IPS-11a (cell line): ENCODE measurements around the gene MAP7.

Experiments used
- H3K4me3 ChIP-seq: one replicate; pipeline ENCODE4 v1.5.1; 2013; ENCODE audit warnings: low read depth, low read length, control low read depth

MAP7 gene

GRCh38 chr6:136532030-136532429 is 18.2 kb downstream of the MAP7 start:
- no peak overlapping the region for H3K4me3 ChIP-seq

- no peak overlapping the region for H3K4me3 ChIP-seq
These were observed 20.5 kb downstream of the MAP7 start for GRCh38 chr6:136529710-136530109.

- no peak overlapping the region for H3K4me3 ChIP-seq
These were observed 21.7 kb downstream of the MAP7 start for GRCh38 chr6:136528477-136528876.

DNA sequence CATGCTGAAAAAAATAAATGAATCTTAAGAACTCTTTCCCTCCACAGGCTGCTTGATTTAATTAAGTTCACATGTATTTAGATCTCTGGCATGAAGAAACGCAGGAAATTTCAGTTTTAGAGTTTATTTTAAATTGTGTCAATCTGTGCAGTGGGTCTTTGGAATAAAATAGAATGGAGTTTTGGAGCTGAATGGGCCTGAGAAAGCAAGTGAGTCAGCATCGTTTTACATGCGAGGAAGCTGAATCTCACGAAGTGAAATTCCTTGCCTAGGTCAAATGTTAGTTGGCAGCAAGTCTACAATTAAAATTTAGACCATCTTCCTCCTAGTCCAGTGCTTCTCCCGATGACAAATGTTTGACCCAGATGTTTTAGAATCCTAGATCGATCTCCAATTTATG is 22.4 kb downstream of the MAP7 start:
- no peak overlapping the region for H3K4me3 ChIP-seq

- no peak overlapping the region for H3K4me3 ChIP-seq
These were observed 23.3 kb downstream of the MAP7 start for GRCh38 chr6:136526937-136527336.

GRCh38 chr6:136526196-136526930 is 23.9 kb downstream of the MAP7 start:
- H3K4me3 ChIP-seq, result no peak overlapping the region

GRCh38 chr6:136525586-136526195 is 24.5 kb downstream of the MAP7 start:
- H3K4me3 ChIP-seq, result no peak overlapping the region

GRCh38 chr6:136524936-136525413 is 25.2 kb downstream of the MAP7 start:
- no peak overlapping the region for H3K4me3 ChIP-seq

DNA sequence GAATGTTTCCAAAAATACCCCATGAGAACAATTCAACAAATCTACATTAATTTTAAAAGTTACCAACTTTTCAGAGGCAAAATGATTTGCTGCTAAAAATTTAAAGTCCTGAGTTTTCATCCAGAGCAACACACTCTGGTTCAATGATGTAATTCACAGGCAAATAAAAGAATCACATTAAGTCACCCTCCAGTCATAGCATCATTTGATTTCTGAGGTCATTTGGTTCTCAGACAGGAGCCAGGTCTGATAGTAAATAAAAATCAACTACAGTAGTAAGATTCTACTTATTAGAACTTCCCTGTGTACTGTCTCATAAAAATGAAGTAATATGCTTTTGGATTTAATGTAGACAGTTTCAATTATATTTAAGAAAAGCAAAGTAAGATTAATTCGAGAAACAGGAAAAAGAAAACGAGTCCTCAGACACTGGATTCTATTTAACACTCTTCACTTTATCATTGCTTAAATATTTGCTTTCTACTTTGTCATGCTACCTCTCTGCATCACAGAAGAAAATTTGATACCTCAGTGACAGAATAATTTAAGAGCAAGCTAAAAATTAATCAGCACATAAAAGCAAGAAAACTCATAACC is 25.8 kb downstream of the MAP7 start:
- H3K4me3 ChIP-seq, result no peak overlapping the region

DNA sequence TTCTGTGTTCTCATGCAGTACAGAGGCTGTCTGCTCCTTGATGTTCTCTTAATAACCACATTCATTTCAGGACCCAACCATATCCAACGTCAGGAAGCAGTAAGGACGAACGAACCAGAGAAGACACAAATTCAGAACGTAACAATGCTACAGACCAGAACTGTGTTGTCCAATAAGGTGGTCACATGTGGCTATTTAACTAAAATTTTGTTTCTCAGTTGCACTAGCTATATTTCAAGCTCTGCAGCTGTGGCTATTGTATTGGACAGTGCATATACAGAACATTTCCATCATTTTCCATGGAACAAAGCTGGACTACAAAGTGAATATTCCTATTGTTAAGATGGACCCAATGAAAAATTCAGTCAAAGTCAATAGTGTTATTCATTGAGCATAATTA is 27.0 kb downstream of the MAP7 start:
- no peak overlapping the region for H3K4me3 ChIP-seq

GRCh38 chr6:136522636-136523035 is 27.6 kb downstream of the MAP7 start:
- no peak overlapping the region for H3K4me3 ChIP-seq

- H3K4me3 ChIP-seq, result no peak overlapping the region
These were observed 28.3 kb downstream of the MAP7 start for GRCh38 chr6:136521911-136522310.

GRCh38 chr6:136521427-136521826 is 28.8 kb downstream of the MAP7 start:
- no peak overlapping the region for H3K4me3 ChIP-seq

DNA sequence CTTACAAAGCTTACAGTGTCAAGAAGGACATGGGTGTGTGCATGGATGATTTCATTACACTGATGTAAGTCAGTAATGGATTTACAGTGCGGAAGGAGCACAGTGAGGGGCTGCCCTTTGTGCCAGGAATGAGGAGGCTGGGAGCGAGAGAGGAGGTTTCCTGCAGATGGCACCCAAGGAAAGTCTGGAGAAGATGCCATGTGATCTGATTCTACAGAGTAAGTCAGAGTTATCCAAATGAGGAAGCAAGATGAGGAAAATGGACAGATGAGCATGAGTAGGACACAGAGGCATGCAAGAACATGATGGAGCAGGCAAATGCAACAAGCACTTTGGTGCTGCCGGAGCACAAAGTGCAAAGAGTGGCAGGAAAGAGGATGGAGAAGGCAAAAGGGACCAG is 29.7 kb downstream of the MAP7 start:
- H3K4me3 ChIP-seq, result no peak overlapping the region

GRCh38 chr6:136517582-136517981 is 32.6 kb downstream of the MAP7 start:
- no peak overlapping the region for H3K4me3 ChIP-seq

- no peak overlapping the region for H3K4me3 ChIP-seq
These were observed 33.2 kb downstream of the MAP7 start for GRCh38 chr6:136517002-136517401.

- H3K4me3 ChIP-seq, result no peak overlapping the region
These were observed 35.6 kb downstream of the MAP7 start for GRCh38 chr6:136514591-136514990.

DNA sequence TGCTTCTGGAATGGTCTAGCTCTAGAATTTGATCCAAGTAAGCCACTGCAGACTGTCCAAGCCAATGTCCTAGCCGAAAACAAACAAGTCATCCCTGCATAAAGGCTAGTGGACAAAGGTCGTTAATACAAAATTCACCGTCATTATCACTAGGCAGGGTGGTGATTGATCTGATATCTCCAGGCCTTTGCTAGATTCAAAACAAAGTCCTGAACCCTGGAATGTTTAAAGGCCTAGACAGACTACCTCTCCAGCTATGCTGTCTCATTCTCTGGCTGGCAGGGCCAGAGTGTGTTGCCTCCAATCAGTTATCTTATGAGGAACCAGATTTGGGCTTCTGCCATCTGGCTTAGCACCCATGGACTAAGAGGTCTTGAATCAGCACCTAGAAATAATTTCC is 38.3 kb downstream of the MAP7 start:
- H3K4me3 ChIP-seq, result no peak overlapping the region

- H3K4me3 ChIP-seq, result no peak overlapping the region
These were observed 38.8 kb downstream of the MAP7 start for GRCh38 chr6:136511397-136511796.

DNA sequence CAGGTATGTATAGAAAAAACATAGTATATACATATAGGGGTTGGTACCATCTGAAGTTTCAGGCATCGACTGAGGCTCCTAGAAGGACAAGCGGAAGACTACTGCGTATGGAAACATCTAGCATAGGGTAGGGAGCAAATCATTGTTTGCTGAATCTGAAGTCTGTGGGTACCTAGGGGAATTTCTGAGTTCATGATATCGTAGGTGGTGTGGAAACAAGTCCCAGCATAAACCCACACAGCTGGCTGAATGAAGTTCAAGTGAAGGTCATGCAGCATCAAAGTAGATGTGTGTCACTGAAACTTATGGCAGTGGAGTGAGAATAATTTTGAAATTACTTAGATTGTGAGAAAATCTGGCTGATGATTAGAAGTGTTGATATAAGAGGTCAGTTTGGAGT is 39.4 kb downstream of the MAP7 start:
- no peak overlapping the region for H3K4me3 ChIP-seq

GRCh38 chr6:136510299-136510698 is 39.9 kb downstream of the MAP7 start:
- H3K4me3 ChIP-seq, result no peak overlapping the region

DNA sequence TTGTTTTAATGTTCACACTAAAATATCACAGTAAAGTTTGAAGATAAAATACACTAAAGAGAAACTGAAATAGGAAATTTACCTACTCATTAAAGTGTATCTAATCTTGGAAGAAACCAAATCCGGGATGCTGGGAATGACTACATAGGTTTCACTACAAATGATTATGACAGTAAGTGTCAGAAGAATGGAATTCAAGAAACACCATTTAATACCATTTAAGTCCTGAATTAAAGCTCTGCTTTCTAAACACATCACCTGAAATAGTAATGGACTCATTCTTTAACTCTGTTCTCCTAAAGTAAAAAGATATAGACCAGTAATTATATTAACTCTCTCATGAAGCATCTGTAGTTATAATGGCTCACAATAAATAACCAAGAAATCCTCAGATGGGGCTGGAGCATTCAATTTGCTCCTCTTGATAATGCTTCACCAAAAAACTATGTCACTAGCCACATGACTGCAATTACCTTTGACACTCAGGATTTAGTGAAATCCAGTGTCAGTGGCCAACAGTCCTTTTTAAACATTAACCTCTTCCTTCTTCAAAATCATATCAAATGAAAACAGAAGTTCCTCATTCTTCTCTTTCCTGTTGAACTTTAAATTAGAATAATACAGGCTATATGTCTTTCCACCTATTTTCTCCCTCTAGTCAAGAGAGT is 41.4 kb downstream of the MAP7 start:
- H3K4me3 ChIP-seq, result no peak overlapping the region
